ENCODE results near the gene TRIM28.
A peak's percentile ranks its signal among the peaks of the same experiment; 100 is the strongest.

TRIM28 gene

GRCh38 chr19:58513694-58514563 lies 29.9 kb upstream of the TRIM28 start:
- TF ChIP-seq FOXP2 (optimal IDR thresholded peaks at IDR 0.05; ENCODE audit: borderline replicate concordance, extremely low read depth, extremely low read length, insufficient read depth) (peak; percentile 97), TAF1 (IDR thresholded peaks at IDR 0.05; ENCODE audit: borderline replicate concordance, insufficient read depth, low read length) (peak; percentile 64; the same call in 1 of the 2 replicates), SIN3A (IDR thresholded peaks at IDR 0.05; ENCODE audit: borderline replicate concordance, insufficient read depth, low read length) (peak; percentile 31; the same call in 1 of the 2 replicates), REST (IDR thresholded peaks at IDR 0.05; ENCODE audit: insufficient read depth in 1 of 2, low read depth in 2 of 2, low read length in 2 of 2) (0 out of 4 replicates have a peak, but pooled peaks of 1 of the 2 experiments have one; percentile 17), POLR2AphosphoS5 (IDR thresholded peaks at IDR 0.05; ENCODE audit: low read depth, low read length) (peak; percentile 89)

DNA sequence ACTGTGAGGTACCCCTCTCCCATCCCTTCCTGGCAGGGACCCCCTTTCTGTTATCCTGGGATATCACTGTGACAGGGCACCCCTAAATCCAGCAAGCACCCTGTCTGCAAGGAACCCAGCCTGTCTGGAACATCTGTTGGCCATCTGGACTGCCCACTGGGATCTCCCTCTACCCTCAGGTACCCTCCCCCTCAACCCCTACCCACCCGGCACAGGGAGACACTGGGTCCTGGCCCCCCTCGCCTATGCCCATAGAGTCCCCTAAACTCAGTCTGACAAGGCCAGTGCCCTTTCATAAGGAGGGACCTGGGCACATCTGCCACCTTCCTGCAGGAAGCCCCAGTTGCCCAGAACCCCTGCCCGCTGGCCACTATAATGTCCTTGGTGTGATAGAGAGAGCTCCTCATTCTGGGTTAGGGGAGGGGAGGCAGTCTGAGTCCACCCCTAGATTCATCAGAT lies 29.3 kb upstream of the TRIM28 start:
- TF ChIP-seq SIN3A (IDR thresholded peaks at IDR 0.05; ENCODE audit: borderline replicate concordance, insufficient read depth, low read length) (no peak), POLR2AphosphoS5 (IDR thresholded peaks at IDR 0.05; ENCODE audit: low read depth, low read length) (no peak), REST (IDR thresholded peaks at IDR 0.05; ENCODE audit: insufficient read depth in 1 of 2, low read depth in 2 of 2, low read length in 2 of 2) (no peak), TAF1 (IDR thresholded peaks at IDR 0.05; ENCODE audit: borderline replicate concordance, insufficient read depth, low read length) (no peak), FOXP2 (optimal IDR thresholded peaks at IDR 0.05; ENCODE audit: borderline replicate concordance, extremely low read depth, extremely low read length, insufficient read depth) (no peak)

GRCh38 chr19:58515259-58515658 lies 28.6 kb upstream of the TRIM28 start:
- TF ChIP-seq TAF1 (IDR thresholded peaks at IDR 0.05; ENCODE audit: borderline replicate concordance, insufficient read depth, low read length) = no peak
- no peak for TF ChIP-seq SIN3A (IDR thresholded peaks at IDR 0.05; ENCODE audit: borderline replicate concordance, insufficient read depth, low read length)
- no peak for TF ChIP-seq FOXP2 (optimal IDR thresholded peaks at IDR 0.05; ENCODE audit: borderline replicate concordance, extremely low read depth, extremely low read length, insufficient read depth)
- no peak for TF ChIP-seq REST (IDR thresholded peaks at IDR 0.05; ENCODE audit: insufficient read depth in 1 of 2, low read depth in 2 of 2, low read length in 2 of 2)
- TF ChIP-seq POLR2AphosphoS5 (IDR thresholded peaks at IDR 0.05; ENCODE audit: low read depth, low read length) = no peak

- TF ChIP-seq TAF1 (IDR thresholded peaks at IDR 0.05; ENCODE audit: borderline replicate concordance, insufficient read depth, low read length) (no peak), REST (IDR thresholded peaks at IDR 0.05; ENCODE audit: insufficient read depth in 1 of 2, low read depth in 2 of 2, low read length in 2 of 2) (no peak), SIN3A (IDR thresholded peaks at IDR 0.05; ENCODE audit: borderline replicate concordance, insufficient read depth, low read length) (no peak), FOXP2 (optimal IDR thresholded peaks at IDR 0.05; ENCODE audit: borderline replicate concordance, extremely low read depth, extremely low read length, insufficient read depth) (no peak), POLR2AphosphoS5 (IDR thresholded peaks at IDR 0.05; ENCODE audit: low read depth, low read length) (no peak)
Measured at GRCh38 chr19:58516246-58516836, 27.5 kb upstream of the TRIM28 start.

All from PFSK-1 (cell line).